Right atrium auricular region (tissue), 2 donors: Measurements from ENCODE around the gene MCM3. TPM values are rescaled to one million over a fixed set of nuclear protein-coding genes. Genes with fewer than 3 reads are reported as not detected.

Experiments used
- DNase-seq: peaks from one replicate; pipeline ENCODE4 v3.0.0-alpha.2; 2019; ENCODE audit warnings: low spot score
- H3K27ac ChIP-seq, 2 donors: fragments of 200-600 bp; sonication (generic); 1 replicate in 1 of 2; 2 replicates in 1 of 2; pipeline ENCODE4 v1.5.1; 2016 to 2019
- H3K27me3 ChIP-seq, 2 donors: fragments of 200-600 bp; sonication (generic); one replicate each; pipeline versions ENCODE4 v1.5.1 to v1.6.0; 2017 to 2019
- H3K36me3 ChIP-seq: fragments of 200-600 bp; sonication (generic); one replicate; pipeline ENCODE4 v1.5.1; 2016
- H3K4me1 ChIP-seq, 2 donors: fragments of 200-600 bp; sonication (generic); one replicate each; pipeline versions ENCODE4 v1.5.1 to v1.6.0; 2017 to 2019
- H3K4me3 ChIP-seq, 2 donors: fragments of 200-600 bp; sonication (generic); 1 replicate in 1 of 2; 2 replicates in 1 of 2; pipeline ENCODE4 v1.5.1; 2017 to 2019; ENCODE audit warnings: mild to moderate bottlenecking in 1 of 2, moderate library complexity in 1 of 2
- H3K9me3 ChIP-seq, 2 donors: fragments of 200-600 bp; sonication (generic); one replicate each; pipeline ENCODE4 v1.5.1; 2019
- CTCF ChIP-seq, 2 donors: fragments of 200-600 bp; sonication (generic); IDR thresholded peaks; one replicate each; pipeline ENCODE4 v1.5.1; 2019; ENCODE audit warnings: antibody characterized with exemption in 2 of 2
- total RNA-seq, 2 donors: library from RNA; depleted of rRNA; stranded (reverse); fragments of >200 nt; gene quantifications; one replicate each; pipeline ENCODE4 v1.1.0, GENCODE V29; 2016

MCM3 gene
- total RNA-seq, 2 donors from 2014 or later, result 18.5 to 20.8 TPM

GRCh38 chr6:52233005-52233404, 51.5 kb downstream of the MCM3 start:
- no peak for DNase-seq
- Histone ChIP-seq H3K4me1 (no peaks in the 10 kb centered on the region), H3K27me3 (no peaks in the 10 kb centered on the region), H3K4me3 (no peak overlapping the region), H3K9me3 (no peaks in the 10 kb centered on the region), H3K27ac (no peak overlapping the region), H3K36me3 (no peaks in the 10 kb centered on the region)
- no peak for TF ChIP-seq CTCF (IDR thresholded peaks at IDR 0.05)

GRCh38 chr6:52231406-52232127, 53.0 kb downstream of the MCM3 start:
- Histone ChIP-seq H3K4me3 (no peak overlapping the region), H3K27me3 (no peaks in the 10 kb centered on the region), H3K4me1 (no peaks in the 10 kb centered on the region), H3K9me3 (no peaks in the 10 kb centered on the region), H3K27ac (no peak overlapping the region), H3K36me3 (no peaks in the 10 kb centered on the region)
- no peak for DNase-seq
- no peak for TF ChIP-seq CTCF (IDR thresholded peaks at IDR 0.05)

- no peaks in the 10 kb centered on the region for H3K36me3 ChIP-seq
- H3K27ac ChIP-seq, result no peak overlapping the region
- DNase-seq, result no peak
- no peak for TF ChIP-seq CTCF (IDR thresholded peaks at IDR 0.05)
- H3K4me3 ChIP-seq, result no peak overlapping the region
- no peaks in the 10 kb centered on the region for H3K27me3 ChIP-seq
- H3K9me3 ChIP-seq, result no peaks in the 10 kb centered on the region
- H3K4me1 ChIP-seq, result no peaks in the 10 kb centered on the region
Observed at GRCh38 chr6:52230685-52231084, 53.9 kb downstream of the MCM3 start.

GRCh38 chr6:52227495-52227894, 57.0 kb downstream of the MCM3 start:
- no peak for DNase-seq
- no peaks in the 10 kb centered on the region for H3K36me3 ChIP-seq
- no peaks in the 10 kb centered on the region for H3K9me3 ChIP-seq
- no peaks in the 10 kb centered on the region for H3K4me1 ChIP-seq
- TF ChIP-seq CTCF (IDR thresholded peaks at IDR 0.05), result no peak
- no peak overlapping the region for H3K27ac ChIP-seq
- no peaks in the 10 kb centered on the region for H3K27me3 ChIP-seq
- H3K4me3 ChIP-seq, result no peak overlapping the region

- Histone ChIP-seq H3K36me3 (no peaks in the 10 kb centered on the region), H3K4me1 (no peaks in the 10 kb centered on the region), H3K9me3 (no peaks in the 10 kb centered on the region), H3K4me3 (no peak overlapping the region), H3K27me3 (no peaks in the 10 kb centered on the region), H3K27ac (no peak overlapping the region)
- DNase-seq, result no peak
- TF ChIP-seq CTCF (IDR thresholded peaks at IDR 0.05), result no peak
Observed at GRCh38 chr6:52221302-52221701, 63.2 kb downstream of the MCM3 start.

- no peaks in the 10 kb centered on the region for H3K36me3 ChIP-seq
- no peak overlapping the region for H3K4me3 ChIP-seq
- no peaks in the 10 kb centered on the region for H3K4me1 ChIP-seq
- TF ChIP-seq CTCF (IDR thresholded peaks at IDR 0.05), result no peak
- no peaks in the 10 kb centered on the region for H3K27me3 ChIP-seq
- no peaks in the 10 kb centered on the region for H3K9me3 ChIP-seq
- DNase-seq, result no peak
- H3K27ac ChIP-seq, result no peak overlapping the region
Observed at GRCh38 chr6:52217761-52218160, 66.8 kb downstream of the MCM3 start.
